ENCODE results near the gene ABHD10.
"Not testable (repeated sequence)": the region's sequence is repeated elsewhere in the genome, so short reads cannot be mapped to it uniquely, and the experiment has no call there.

The ABHD10 gene

DNA sequence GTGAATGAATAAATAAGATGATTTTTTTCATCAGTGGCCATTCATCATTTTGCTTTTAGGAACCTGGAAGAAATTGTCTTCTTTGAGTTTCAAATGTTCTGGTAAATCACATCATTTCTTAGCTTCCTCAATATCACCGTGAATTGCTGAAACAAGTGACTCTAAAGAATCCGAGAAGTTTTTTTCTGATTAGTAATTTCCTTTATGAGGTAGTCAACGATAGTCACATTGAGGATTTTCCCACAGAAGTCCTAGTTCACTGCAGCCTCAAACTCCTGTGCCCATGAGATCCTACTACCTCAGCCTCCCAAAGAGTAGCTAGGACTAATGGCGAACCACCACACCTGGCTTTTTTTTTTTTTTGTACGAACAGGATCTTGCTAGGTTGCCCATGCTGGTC is 52.1 kb downstream of the ABHD10 start:
- no peak for DNase-seq

DNA sequence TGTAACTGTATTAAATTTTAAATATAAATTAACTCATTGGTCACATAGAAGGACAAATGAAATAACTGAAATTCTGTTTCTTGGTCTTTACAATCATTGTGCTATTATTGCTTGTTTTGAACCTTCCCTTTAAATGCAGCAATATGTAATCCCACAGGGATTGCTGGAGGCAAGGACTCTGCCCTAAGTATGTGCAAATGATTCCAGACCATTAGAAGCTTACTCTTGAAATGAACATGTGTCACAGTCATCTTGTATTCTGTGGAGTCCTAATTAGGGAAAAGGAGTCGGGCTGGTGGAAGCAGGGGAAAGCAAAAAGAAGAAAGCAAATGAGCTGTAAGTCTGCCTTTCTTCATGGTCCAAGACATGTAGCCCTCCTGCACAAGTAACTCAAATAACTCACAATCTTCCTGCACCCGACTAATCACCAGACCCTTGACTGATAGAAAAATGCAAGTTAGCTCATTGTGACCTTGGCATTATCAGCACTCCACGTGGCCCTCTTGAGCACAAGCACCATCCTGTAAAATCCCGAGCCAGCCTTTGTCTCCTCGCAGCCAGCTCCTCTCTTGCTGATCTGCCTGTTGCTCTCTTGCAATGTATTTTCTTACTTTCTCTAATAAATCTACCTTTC is 53.4 kb downstream of the ABHD10 start:
- DNase-seq: no peak

DNA sequence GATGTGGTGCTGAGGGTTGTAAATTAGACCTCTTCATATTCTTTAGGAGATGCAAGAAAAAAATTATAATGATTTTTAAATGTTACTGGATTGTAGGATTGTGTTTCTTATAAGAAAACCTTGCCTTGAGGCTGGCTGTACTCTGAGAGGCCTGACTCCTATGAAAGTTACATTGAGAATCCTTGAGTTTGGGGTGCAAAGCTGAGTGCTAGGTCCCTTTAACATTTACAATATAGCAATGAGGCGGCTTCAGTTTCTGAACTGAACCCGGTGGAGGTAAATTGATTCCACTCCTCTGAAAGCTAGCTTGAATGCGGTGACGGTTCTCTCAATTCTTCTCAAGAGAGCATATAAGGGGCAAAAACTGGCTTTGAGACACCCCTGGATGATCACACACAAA is 55.6 kb downstream of the ABHD10 start, which contains the start of gene TMPRSS7:
Gene TMPRSS7, plus strand, starts transcription at position 301 of the 400 bp plus-strand sequence. CDS start 110 bp downstream, outside the sequence.
- no peak for DNase-seq

DNA sequence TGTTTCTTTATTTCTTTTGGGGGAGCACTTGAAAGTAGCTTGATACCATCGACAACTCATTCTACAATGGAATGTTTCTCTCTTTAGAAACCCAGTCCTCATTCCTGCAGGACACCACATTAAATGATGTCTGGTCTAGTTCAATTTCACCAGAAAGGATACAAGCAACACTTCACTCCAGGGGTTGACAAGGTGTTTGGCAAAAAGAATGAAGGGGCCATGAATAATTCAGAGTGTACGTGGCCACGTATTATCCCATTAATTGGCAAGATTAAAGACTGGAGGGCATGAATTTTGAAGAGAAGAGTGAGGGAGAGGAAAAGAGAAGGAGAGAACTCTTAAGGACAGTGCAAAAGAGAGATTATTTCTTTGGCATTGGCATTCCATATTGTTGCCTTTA is 56.4 kb downstream of the ABHD10 start:
- DNase-seq: no peak

DNA sequence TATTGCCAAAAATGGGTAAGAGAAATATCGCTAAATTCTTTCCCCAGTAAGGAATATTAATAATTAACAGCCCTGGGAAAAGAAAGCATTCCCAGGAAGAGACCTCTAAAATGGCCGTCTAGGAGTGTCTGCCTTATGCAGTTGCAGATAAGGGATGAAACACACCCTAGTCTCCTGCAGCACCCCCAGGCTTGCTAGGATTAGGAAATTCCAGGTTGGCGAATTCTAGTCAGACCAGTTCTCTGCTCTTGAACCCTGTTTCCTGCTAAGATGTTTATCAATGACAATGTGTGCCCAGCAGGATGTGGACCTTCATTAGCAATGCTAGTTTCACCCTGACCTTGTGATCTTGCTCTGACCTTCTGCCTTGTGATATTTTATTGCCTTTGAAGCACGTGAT is 58.4 kb downstream of the ABHD10 start:
- DNase-seq: not testable (repeated sequence)

DNA sequence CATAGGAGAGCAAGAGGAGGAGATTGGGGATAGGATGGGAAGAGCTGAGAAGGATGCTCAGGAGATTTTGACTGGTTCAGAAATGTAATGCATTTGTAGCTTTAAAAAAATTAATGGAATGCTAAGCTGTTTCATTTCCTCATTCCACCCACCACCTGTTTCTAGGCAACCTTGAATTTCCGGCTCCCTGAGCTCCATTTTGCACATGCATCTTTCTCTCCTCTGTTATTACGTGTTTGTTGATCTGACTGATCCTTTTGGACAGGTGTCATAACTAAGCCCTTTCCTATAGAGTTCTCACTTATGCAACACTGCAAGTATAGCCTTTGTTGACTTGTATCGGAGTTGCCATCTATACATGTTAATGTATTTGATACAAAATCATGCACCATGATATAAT is 60.0 kb downstream of the ABHD10 start:
- DNase-seq: peak in 11 of 58 donors; percentile 1 to 29 (median 5)

DNA sequence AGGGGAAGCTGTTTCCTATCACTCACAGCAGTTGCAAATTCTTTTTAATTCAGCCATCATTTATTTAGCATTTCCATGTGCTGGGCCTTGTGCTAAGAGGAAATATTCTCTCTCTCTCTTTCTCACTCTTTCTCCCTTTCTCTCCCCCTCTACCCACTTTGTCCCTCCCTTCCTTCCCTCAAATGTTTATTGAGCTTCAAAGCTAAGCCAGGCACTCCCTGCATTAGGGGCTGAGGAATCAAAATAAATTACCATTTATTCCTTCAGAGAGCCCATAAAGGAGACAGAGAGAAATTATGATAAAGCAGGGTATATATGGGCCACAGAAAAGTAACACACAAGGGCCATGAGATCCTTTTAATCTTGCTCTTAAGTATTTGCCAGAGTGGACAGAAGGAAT is 62.5 kb downstream of the ABHD10 start:
- no peak for DNase-seq

- DNase-seq: no peak
These were observed 64.0 kb downstream of the ABHD10 start for GRCh38 chr3:112042842-112043280.
